ENCODE data around the gene SOX6.

GRCh38 chr11:16356057-16356760 is at the start of gene SOX6:
- TF ChIP-seq CTCF (IDR thresholded peaks at IDR 0.05; ENCODE audit: low read length) = no peak
- no peak for TF ChIP-seq EZH2 (optimal IDR thresholded peaks at IDR 0.05; ENCODE audit: low read depth, low read length)
- no peak for TF ChIP-seq EZH2phosphoT487 (IDR thresholded peaks at IDR 0.05; ENCODE audit: low read length)

Data from MM.1S (cell line).